Smooth muscle cell (in vitro differentiated cells): ENCODE results near the gene UBXN2A. TPM values are rescaled to one million over a fixed set of nuclear protein-coding genes. Genes with fewer than 3 reads are reported as not detected.

Experiments used
- DNase-seq: peaks from one replicate; lab custom pipeline; 2025; ENCODE audit not compliant: unreplicated experiment; lab: John Stamatoyannopoulos, UW
- H2AFZ ChIP-seq: fragments of 200-600 bp; sonication (generic); 2 replicates; pipeline ENCODE4 v1.6.0; 2016; ENCODE audit warnings: antibody characterized with exemption, low read depth, mild to moderate bottlenecking
- H3F3A ChIP-seq: fragments of 200-600 bp; sonication (generic); 2 replicates; pipeline ENCODE4 v1.6.0; 2017; ENCODE audit warnings: antibody characterized with exemption, low read depth
- H3K27ac ChIP-seq: fragments of 200-600 bp; sonication (generic); 2 replicates; pipeline ENCODE4 v1.5.1; 2016; ENCODE audit warnings: low read depth, mild to moderate bottlenecking
- H3K27me3 ChIP-seq: fragments of 200-600 bp; sonication (generic); 2 replicates; pipeline ENCODE4 v1.6.1; 2016; ENCODE audit warnings: low read depth, mild to moderate bottlenecking
- H3K36me3 ChIP-seq: fragments of 200-600 bp; sonication (generic); 2 replicates; pipeline ENCODE4 v1.5.1; 2016; ENCODE audit warnings: low read depth
- H3K4me1 ChIP-seq: fragments of 200-600 bp; sonication (generic); 2 replicates; pipeline ENCODE4 v1.5.1; 2016; ENCODE audit warnings: low read depth
- H3K4me2 ChIP-seq: fragments of 200-600 bp; sonication (generic); 2 replicates; pipeline ENCODE4 v1.6.0; 2016; ENCODE audit warnings: mild to moderate bottlenecking
- H3K4me3 ChIP-seq: fragments of 200-600 bp; sonication (generic); 2 replicates; pipeline ENCODE4 v1.5.1; 2016; ENCODE audit warnings: mild to moderate bottlenecking
- H3K79me2 ChIP-seq: fragments of 200-600 bp; sonication (generic); 2 replicates; pipeline ENCODE4 v1.6.0; 2016; ENCODE audit warnings: low read depth, mild to moderate bottlenecking
- H3K9ac ChIP-seq: fragments of 200-600 bp; sonication (generic); 2 replicates; pipeline ENCODE4 v1.6.0; 2016; ENCODE audit warnings: low read depth
- H3K9me3 ChIP-seq: fragments of 200-600 bp; sonication (generic); replicated peaks from 2 replicates; pipeline ENCODE4 v1.5.1; 2016; ENCODE audit warnings: low read depth
- H4K20me1 ChIP-seq: fragments of 200-600 bp; sonication (generic); 2 replicates; pipeline ENCODE4 v1.6.0; 2016; ENCODE audit warnings: low read depth
- CTCF ChIP-seq: fragments of 200-600 bp; sonication (generic); IDR thresholded peaks from 2 replicates; pipeline ENCODE4 v1.5.1; 2017; ENCODE audit warnings: borderline replicate concordance, mild to moderate bottlenecking, antibody characterized with exemption; ENCODE audit not compliant: insufficient read depth, poor library complexity, severe bottlenecking
- WGBS: methylation state at CpG from one replicate; pipeline ENCODE4 v1.1.7; 2016; ENCODE audit warnings: low lambda C conversion rate; 5-methylcytosine and 5-hydroxymethylcytosine counted together
- polyA plus RNA-seq: library from polyadenylated mRNA; unstranded; fragments of >200 nt; fragmentation: Nextera tagmentation; extraction: Ambion mirVana; gene quantifications from 2 replicates; pipeline ENCODE4 v1.2.1, GENCODE V29; 2016
- total RNA-seq: library from RNA; depleted of rRNA; stranded (reverse); fragments of >200 nt; gene quantifications from 2 replicates; pipeline ENCODE4 v1.2.3, GENCODE V29; 2014

UBXN2A gene
- total and polyA plus RNA-seq, 2 experiments from 2014 or later = 15.5 to 21.6 TPM

GRCh38 chr2:24022975-24023575 lies 82.8 kb downstream of the UBXN2A start:
- Histone ChIP-seq H3K4me2 (no peak overlapping the region), H4K20me1 (no peaks in the 10 kb centered on the region), H3K4me3 (no peak overlapping the region), H3K9me3 (no peaks in the 10 kb centered on the region), H3K79me2 (no peaks in the 10 kb centered on the region), H2AFZ (no peak overlapping the region), H3K9ac (no peak overlapping the region), H3K4me1 (peaks cover 5% of the 10 kb centered on the region), H3F3A (no peaks in the 10 kb centered on the region), H3K36me3 (no peaks in the 10 kb centered on the region), H3K27me3 (no peaks in the 10 kb centered on the region), H3K27ac (no peak overlapping the region)
- no peak for TF ChIP-seq CTCF
- 86% methylated on average over 11 of the region's 16 CpGs for WGBS
- DNase-seq = no peak

- DNase-seq = no peak
- Histone ChIP-seq H3K27me3 (no peaks in the 10 kb centered on the region), H3K36me3 (no peaks in the 10 kb centered on the region), H3K4me2 (no peak overlapping the region), H2AFZ (no peak overlapping the region), H4K20me1 (no peaks in the 10 kb centered on the region), H3K79me2 (no peaks in the 10 kb centered on the region), H3K9me3 (no peaks in the 10 kb centered on the region), H3K4me3 (no peak overlapping the region), H3K4me1 (peaks cover 5% of the 10 kb centered on the region), H3K9ac (no peak overlapping the region), H3F3A (no peaks in the 10 kb centered on the region), H3K27ac (no peak overlapping the region)
- WGBS = 66% methylated on average over 12 of the region's 12 CpGs
- TF ChIP-seq CTCF = no peak
Observed at GRCh38 chr2:24024018-24024417, 83.8 kb downstream of the UBXN2A start.

- H3K27ac ChIP-seq = no peak overlapping the region
- 95% methylated on average over 17 of the region's 17 CpGs for WGBS
- peaks cover 5% of the 10 kb centered on the region for H3K4me1 ChIP-seq
- H3K9ac ChIP-seq = no peak overlapping the region
- H4K20me1 ChIP-seq = no peaks in the 10 kb centered on the region
- no peak overlapping the region for H2AFZ ChIP-seq
- H3K79me2 ChIP-seq = no peaks in the 10 kb centered on the region
- no peak overlapping the region for H3K4me2 ChIP-seq
- H3K36me3 ChIP-seq = no peaks in the 10 kb centered on the region
- H3K9me3 ChIP-seq = no peaks in the 10 kb centered on the region
- no peak overlapping the region for H3K4me3 ChIP-seq
- no peak for DNase-seq
- no peaks in the 10 kb centered on the region for H3K27me3 ChIP-seq
- no peaks in the 10 kb centered on the region for H3F3A ChIP-seq
- TF ChIP-seq CTCF = no peak
Observed at GRCh38 chr2:24024996-24025663, 84.9 kb downstream of the UBXN2A start.

GRCh38 chr2:24026233-24026632 lies 86.0 kb downstream of the UBXN2A start:
- no peak overlapping the region for H2AFZ ChIP-seq
- H3K36me3 ChIP-seq = no peaks in the 10 kb centered on the region
- no peak overlapping the region for H3K4me2 ChIP-seq
- no peak overlapping the region for H3K9ac ChIP-seq
- TF ChIP-seq CTCF = no peak
- H3K27me3 ChIP-seq = no peaks in the 10 kb centered on the region
- no peak overlapping the region for H3K27ac ChIP-seq
- H3K4me3 ChIP-seq = no peak overlapping the region
- no peaks in the 10 kb centered on the region for H4K20me1 ChIP-seq
- DNase-seq = no peak
- WGBS = 42% methylated on average over 2 of the region's 2 CpGs
- peaks cover 5% of the 10 kb centered on the region for H3K4me1 ChIP-seq
- no peaks in the 10 kb centered on the region for H3K79me2 ChIP-seq
- no peaks in the 10 kb centered on the region for H3F3A ChIP-seq
- H3K9me3 ChIP-seq = no peaks in the 10 kb centered on the region
